HFFc6 (cell line): ENCODE results near the gene ANGPTL1. TPM values are rescaled to one million over a fixed set of nuclear protein-coding genes. Genes with fewer than 3 reads are reported as not detected.

ENCODE experiments used
- DNase-seq: peaks from one replicate; pipeline ENCODE4 v3.0.0-alpha.2; 2018
- H3K27ac Mint-ChIP-seq: 2 replicates; pipeline ENCODE4 v1.8.0; 2020; ENCODE audit warnings: mild to moderate bottlenecking, mixed read lengths
- H3K27me3 Mint-ChIP-seq: 2 replicates; pipeline ENCODE4 v1.8.0; 2021; ENCODE audit warnings: mild to moderate bottlenecking, moderate library complexity, mixed read lengths; ENCODE audit not compliant: insufficient read depth
- H3K36me3 Mint-ChIP-seq: 2 replicates; pipeline ENCODE4 v1.8.0; 2021; ENCODE audit warnings: low read depth, mixed read lengths
- H3K4me1 Mint-ChIP-seq: 2 replicates; pipeline ENCODE4 v1.8.0; 2020; ENCODE audit warnings: low read depth, mixed read lengths
- H3K4me3 Mint-ChIP-seq: 2 replicates; pipeline ENCODE4 v1.8.0; 2020; ENCODE audit warnings: mild to moderate bottlenecking, moderate library complexity, mixed read lengths
- H3K9me3 Mint-ChIP-seq: 2 replicates; pipeline ENCODE4 v1.8.0; 2020; ENCODE audit warnings: mild to moderate bottlenecking, mixed read lengths
- total RNA-seq, 6 experiments: library from RNA; stranded (reverse); fragmentation: NEBNext Ultra II Directional; extraction: Animal tissue kit (Norgen Biotek cat#: 25700); gene quantifications; 2 replicates in 1 of 6; 3 replicates in 5 of 6; pipeline ENCODE4 v1.2.3, GENCODE V29; 2021
- TF ChIP-seq, protein P1 (sequence below): fragments of 200-600 bp; sonication (generic); IDR thresholded peaks from 2 replicates; pipeline ENCODE4 v1.5.0; 2021; ENCODE audit warnings: antibody characterized with exemption, mild to moderate bottlenecking

Gene ANGPTL1
- total RNA-seq, 6 experiments from 2014 or later = not detected

DNA sequence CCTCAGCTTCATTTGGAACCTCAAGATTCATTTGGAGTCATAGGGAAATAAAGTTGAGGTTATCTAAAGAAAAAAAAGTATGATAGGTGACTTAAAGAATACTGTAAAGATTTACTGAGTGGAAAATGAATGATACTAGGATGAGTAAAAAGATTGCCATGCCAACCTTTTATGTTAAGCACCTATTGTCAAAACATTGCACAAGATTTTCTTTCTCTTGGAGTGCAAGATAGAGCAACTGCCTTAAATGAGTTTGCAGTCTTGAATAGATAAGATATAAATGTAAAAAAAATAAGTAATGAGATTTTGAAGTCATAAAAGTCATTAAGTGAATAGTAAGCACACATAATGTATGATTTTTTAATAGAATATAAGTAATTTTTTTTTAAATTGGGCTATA lies 5.1 kb upstream of the ANGPTL1 start:
- peaks cover 3% of the 10 kb centered on the region for H3K27me3 Mint-ChIP-seq
- no peak overlapping the region for H3K27ac Mint-ChIP-seq
- no peak overlapping the region for H3K4me3 Mint-ChIP-seq
- peaks cover 30% of the 10 kb centered on the region for H3K4me1 Mint-ChIP-seq
- no peaks in the 10 kb centered on the region for H3K9me3 Mint-ChIP-seq
- TF ChIP-seq, protein P1, sequence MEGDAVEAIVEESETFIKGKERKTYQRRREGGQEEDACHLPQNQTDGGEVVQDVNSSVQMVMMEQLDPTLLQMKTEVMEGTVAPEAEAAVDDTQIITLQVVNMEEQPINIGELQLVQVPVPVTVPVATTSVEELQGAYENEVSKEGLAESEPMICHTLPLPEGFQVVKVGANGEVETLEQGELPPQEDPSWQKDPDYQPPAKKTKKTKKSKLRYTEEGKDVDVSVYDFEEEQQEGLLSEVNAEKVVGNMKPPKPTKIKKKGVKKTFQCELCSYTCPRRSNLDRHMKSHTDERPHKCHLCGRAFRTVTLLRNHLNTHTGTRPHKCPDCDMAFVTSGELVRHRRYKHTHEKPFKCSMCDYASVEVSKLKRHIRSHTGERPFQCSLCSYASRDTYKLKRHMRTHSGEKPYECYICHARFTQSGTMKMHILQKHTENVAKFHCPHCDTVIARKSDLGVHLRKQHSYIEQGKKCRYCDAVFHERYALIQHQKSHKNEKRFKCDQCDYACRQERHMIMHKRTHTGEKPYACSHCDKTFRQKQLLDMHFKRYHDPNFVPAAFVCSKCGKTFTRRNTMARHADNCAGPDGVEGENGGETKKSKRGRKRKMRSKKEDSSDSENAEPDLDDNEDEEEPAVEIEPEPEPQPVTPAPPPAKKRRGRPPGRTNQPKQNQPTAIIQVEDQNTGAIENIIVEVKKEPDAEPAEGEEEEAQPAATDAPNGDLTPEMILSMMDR = no peak
- DNase-seq = no peak
- H3K36me3 Mint-ChIP-seq = peaks cover 5% of the 10 kb centered on the region

DNA sequence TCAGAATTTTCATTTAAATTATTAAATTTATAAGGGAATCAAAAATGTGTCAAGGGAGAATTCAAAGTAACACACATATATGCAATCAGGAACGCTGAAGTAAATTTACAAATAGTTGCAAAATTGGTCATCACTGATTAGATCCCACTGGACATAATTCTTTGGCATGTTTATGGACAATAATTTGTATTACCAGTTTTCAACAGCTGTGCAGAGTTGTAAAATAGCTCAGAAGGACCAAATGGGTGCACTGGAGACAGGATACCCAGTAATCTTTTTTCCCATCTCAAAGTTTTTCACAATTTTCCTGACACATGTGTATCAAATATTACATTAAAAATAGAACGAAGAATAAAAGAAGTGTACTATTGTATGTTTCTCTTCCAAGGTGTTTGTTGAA lies 4.1 kb upstream of the ANGPTL1 start:
- no peak overlapping the region for H3K27ac Mint-ChIP-seq
- no peak for DNase-seq
- H3K9me3 Mint-ChIP-seq = no peaks in the 10 kb centered on the region
- H3K27me3 Mint-ChIP-seq = peaks cover 3% of the 10 kb centered on the region
- peaks cover 4% of the 10 kb centered on the region for H3K36me3 Mint-ChIP-seq
- H3K4me3 Mint-ChIP-seq = no peak overlapping the region
- TF ChIP-seq, protein P1 = no peak
- H3K4me1 Mint-ChIP-seq = peaks cover 39% of the 10 kb centered on the region

DNA sequence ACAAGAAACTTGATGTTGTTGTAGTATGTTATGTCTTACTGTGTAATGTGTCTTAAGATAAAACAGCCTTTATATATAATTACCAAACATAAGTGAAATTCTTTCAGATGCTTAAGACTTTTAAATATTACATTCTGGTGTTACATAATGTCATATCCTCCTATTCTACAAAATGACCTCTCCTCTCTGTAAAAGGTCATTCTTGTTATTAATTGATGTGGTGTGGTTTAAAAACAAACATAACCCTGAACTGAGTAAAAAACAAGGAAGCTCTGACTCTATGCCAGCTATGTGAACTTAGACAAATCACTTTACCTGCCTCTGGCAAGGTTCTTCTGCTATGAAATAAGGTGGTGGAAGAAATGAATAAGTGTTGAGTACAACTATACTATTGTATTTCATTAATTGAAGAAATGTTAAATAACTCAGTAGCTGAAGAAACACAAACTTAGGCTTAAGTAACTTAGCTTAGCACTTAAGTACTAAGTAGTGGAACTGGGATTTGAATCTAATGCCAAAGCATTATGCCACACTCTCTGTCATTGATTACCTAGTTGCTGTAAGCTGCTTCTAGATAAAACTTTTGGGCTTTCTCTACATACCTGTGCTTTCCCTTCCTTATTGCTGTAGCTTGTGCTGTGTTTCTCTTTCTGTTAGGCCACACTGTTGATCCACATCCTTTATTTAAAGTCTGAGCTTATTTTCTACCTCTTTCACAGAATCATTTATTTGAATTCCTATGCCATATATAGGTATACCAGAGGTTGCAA lies 859 bp upstream of the ANGPTL1 start:
- Mint-ChIP-seq H3K9me3 (no peaks in the 10 kb centered on the region), H3K36me3 (peaks cover 4% of the 10 kb centered on the region; the same call in 1 of the 2 replicates), H3K27me3 (peaks cover 3% of the 10 kb centered on the region), H3K4me3 (no peak overlapping the region), H3K4me1 (peaks cover 59% of the 10 kb centered on the region), H3K27ac (no peak overlapping the region)
- DNase-seq = no peak
- TF ChIP-seq, protein P1 = no peak

DNA sequence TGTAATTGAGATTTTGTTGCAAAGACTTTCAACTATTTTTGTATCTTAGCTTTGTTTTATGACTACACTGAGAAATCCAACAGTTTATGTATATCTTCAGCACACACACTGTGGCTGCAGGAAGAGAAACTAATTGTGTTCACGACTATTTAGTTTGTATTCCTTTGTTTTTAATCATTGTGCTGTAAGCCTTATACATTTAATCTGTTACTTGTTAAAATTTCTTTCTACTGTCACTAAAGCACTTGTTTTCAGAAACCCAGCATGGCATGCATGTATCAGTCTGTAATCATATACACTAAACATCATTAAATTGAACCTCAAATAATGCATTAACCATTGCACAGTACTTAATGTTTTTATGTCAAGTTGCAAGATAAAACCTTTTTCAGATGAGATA lies 656 bp downstream of the ANGPTL1 start:
- Mint-ChIP-seq H3K4me1 (peaks cover 57% of the 10 kb centered on the region), H3K27ac (no peak overlapping the region), H3K4me3 (no peak overlapping the region), H3K27me3 (peaks cover 3% of the 10 kb centered on the region), H3K9me3 (no peaks in the 10 kb centered on the region), H3K36me3 (peaks cover 7% of the 10 kb centered on the region)
- TF ChIP-seq, protein P1 = no peak
- DNase-seq = no peak

DNA sequence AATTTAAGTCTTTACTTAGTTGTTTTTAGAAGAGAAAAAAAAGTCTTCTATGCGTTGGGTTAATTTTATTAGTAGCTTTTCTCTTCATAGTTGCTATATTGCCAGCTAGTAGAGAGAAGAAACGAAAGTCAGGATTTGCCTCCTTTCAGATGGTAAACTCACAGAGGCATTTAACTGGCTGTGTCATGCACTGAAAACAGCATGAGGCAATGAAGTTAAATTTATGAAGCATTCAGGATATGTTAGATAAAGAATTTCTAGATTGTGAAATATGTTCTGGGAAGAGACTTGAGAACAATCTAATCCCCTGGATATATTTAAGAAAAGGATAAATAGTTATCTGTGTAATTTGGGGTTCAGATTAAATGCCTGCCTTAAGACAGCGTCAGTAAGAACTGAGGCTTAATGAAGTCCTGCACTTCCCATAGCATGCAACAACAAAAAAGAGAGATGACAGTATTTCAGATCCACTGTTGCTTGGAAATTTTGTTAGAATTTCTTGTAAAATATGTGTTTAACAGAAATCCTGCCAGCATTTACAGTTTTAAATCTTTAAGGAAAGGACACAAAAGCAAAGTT lies 1.7 kb downstream of the ANGPTL1 start:
- TF ChIP-seq, protein P1 = no peak
- Mint-ChIP-seq H3K4me3 (peak overlapping the region; percentile 35; the same call in 1 of the 2 replicates), H3K4me1 (peaks cover 58% of the 10 kb centered on the region), H3K36me3 (peaks cover 8% of the 10 kb centered on the region), H3K27me3 (peaks cover 5% of the 10 kb centered on the region), H3K27ac (peak overlapping the region; percentile 46; the same call in 1 of the 2 replicates), H3K9me3 (no peaks in the 10 kb centered on the region)
- peak; percentile 10 for DNase-seq
